Measurements from ENCODE around the gene KRT1.
"Not testable (repeated sequence)": the region's sequence is repeated elsewhere in the genome, so short reads cannot be mapped to it uniquely, and the experiment has no call there.

GRCh38 chr12:52712122-52712521 is 31.9 kb upstream of the KRT1 start:
- TF ChIP-seq POLR2AphosphoS5 (IDR thresholded peaks at IDR 0.05); CTCF (IDR thresholded peaks at IDR 0.05 in 8 of 11, conservative IDR thresholded peaks at IDR 0.05 in 3 of 11); POLR2A (IDR thresholded peaks at IDR 0.05): not testable (repeated sequence)
